Measurements from ENCODE around the gene PDE6A. TPM values are rescaled to one million over a fixed set of nuclear protein-coding genes. Genes with fewer than 3 reads are reported as not detected.
"Not testable (repeated sequence)": the region's sequence is repeated elsewhere in the genome, so short reads cannot be mapped to it uniquely, and the experiment has no call there.

The PDE6A gene
- total RNA-seq, 1 experiment from 2014 or later, result 0.50 TPM

- Histone ChIP-seq H3K9me2 (ENCODE audit: insufficient read depth) (no peaks in the 10 kb centered on the region), H3K4me3 (no peak overlapping the region), H3K4me2 (no peak overlapping the region), H3K27me3 (ENCODE audit: insufficient read depth, low read depth) (no peaks in the 10 kb centered on the region), H2AFZ (peak overlapping the region; percentile 34; the same call in 1 of the 2 replicates), H3K4me1 (replicated peaks; ENCODE audit: insufficient read depth) (peaks cover 8% of the 10 kb centered on the region; the same call in 1 of the 2 replicates), H3K9me3 (ENCODE audit: insufficient read depth, low read depth) (no peaks in the 10 kb centered on the region), H3K36me3 (ENCODE audit: low read depth) (no peaks in the 10 kb centered on the region), H3K79me2 (ENCODE audit: low read depth) (no peaks in the 10 kb centered on the region), H3K27ac (0 out of 2 replicates have a peak overlapping the region, but pooled peaks have one; percentile 22), H3F3A (ENCODE audit: insufficient read depth, low read depth) (peaks cover 2% of the 10 kb centered on the region; the same call in 1 of the 2 replicates), H4K20me1 (ENCODE audit: insufficient read depth) (no peaks in the 10 kb centered on the region)
- DNase-seq, result no peak
- intact Hi-C loops (cut with micrococcal nuclease; ENCODE audit: unreplicated experiment), result no loop called here
- ChIA-PET CTCF (no interaction called here), POLR2A (ENCODE audit: unreplicated experiment) (no interaction called here)
- BruUV-seq (replicated peaks), result no TSS peak
- TF ChIP-seq EZH2 (IDR thresholded peaks at IDR 0.05; ENCODE audit: low read depth) (no peak), CTCF (conservative IDR thresholded peaks at IDR 0.05) (no peak)
These were observed 4.4 kb upstream of the PDE6A start for GRCh38 chr5:149948993-149949392.

- Histone ChIP-seq H3K4me3 (no peak overlapping the region), H4K20me1 (ENCODE audit: insufficient read depth) (no peaks in the 10 kb centered on the region), H3K27me3 (ENCODE audit: insufficient read depth, low read depth) (no peaks in the 10 kb centered on the region), H3K4me1 (replicated peaks; ENCODE audit: insufficient read depth) (peaks cover 13% of the 10 kb centered on the region), H3K9me2 (ENCODE audit: insufficient read depth) (no peaks in the 10 kb centered on the region), H3K79me2 (ENCODE audit: low read depth) (no peaks in the 10 kb centered on the region), H3K27ac (no peak overlapping the region), H3K9me3 (ENCODE audit: insufficient read depth, low read depth) (no peaks in the 10 kb centered on the region), H3K4me2 (no peak overlapping the region), H3K36me3 (ENCODE audit: low read depth) (no peaks in the 10 kb centered on the region), H2AFZ (no peak overlapping the region), H3F3A (ENCODE audit: insufficient read depth, low read depth) (no peaks in the 10 kb centered on the region)
- no peak for TF ChIP-seq CTCF (conservative IDR thresholded peaks at IDR 0.05)
- TF ChIP-seq EZH2 (IDR thresholded peaks at IDR 0.05; ENCODE audit: low read depth), result no peak
- DNase-seq, result no peak
- ChIA-PET POLR2A (ENCODE audit: unreplicated experiment) (interaction anchor here (0.7 kb wide), 1 partner anchor 46 kb away, joined by 5 read pairs; no protein-coding TSS in a partner anchor), CTCF (no interaction called here)
- BruUV-seq (replicated peaks), result no TSS peak
- intact Hi-C loops (cut with micrococcal nuclease; ENCODE audit: unreplicated experiment), result no loop called here
These were observed 1.5 kb upstream of the PDE6A start for GRCh38 chr5:149946118-149946517.

GRCh38 chr5:149943177-149943949 is 1.2 kb downstream of the PDE6A start:
- H3K4me2 ChIP-seq; H3K27ac ChIP-seq; H3K4me3 ChIP-seq; POLR2A ChIA-PET (ENCODE audit: unreplicated experiment); CTCF ChIA-PET; BruUV-seq (replicated peaks); H3K27me3 ChIP-seq (ENCODE audit: insufficient read depth, low read depth); H4K20me1 ChIP-seq (ENCODE audit: insufficient read depth); intact Hi-C loops (cut with micrococcal nuclease; ENCODE audit: unreplicated experiment); H3K79me2 ChIP-seq (ENCODE audit: low read depth); H2AFZ ChIP-seq; H3K9me2 ChIP-seq (ENCODE audit: insufficient read depth); DNase-seq; H3K9me3 ChIP-seq (ENCODE audit: insufficient read depth, low read depth); H3K36me3 ChIP-seq (ENCODE audit: low read depth): not testable (repeated sequence)
- H3K4me1 ChIP-seq (replicated peaks; ENCODE audit: insufficient read depth), result peaks cover 32% of the 10 kb centered on the region
- peaks cover 24% of the 10 kb centered on the region for H3F3A ChIP-seq (ENCODE audit: insufficient read depth, low read depth)

- DNase-seq; H3K4me2 ChIP-seq; POLR2A ChIA-PET (ENCODE audit: unreplicated experiment); H3K79me2 ChIP-seq (ENCODE audit: low read depth); H2AFZ ChIP-seq; H3K36me3 ChIP-seq (ENCODE audit: low read depth); H3K9me3 ChIP-seq (ENCODE audit: insufficient read depth, low read depth); H3K9me2 ChIP-seq (ENCODE audit: insufficient read depth); intact Hi-C loops (cut with micrococcal nuclease; ENCODE audit: unreplicated experiment); BruUV-seq (replicated peaks); H3K27ac ChIP-seq; H4K20me1 ChIP-seq (ENCODE audit: insufficient read depth); H3K27me3 ChIP-seq (ENCODE audit: insufficient read depth, low read depth); CTCF ChIA-PET; H3K4me3 ChIP-seq: not testable (repeated sequence)
- peaks cover 36% of the 10 kb centered on the region for H3K4me1 ChIP-seq (replicated peaks; ENCODE audit: insufficient read depth)
- H3F3A ChIP-seq (ENCODE audit: insufficient read depth, low read depth), result peaks cover 30% of the 10 kb centered on the region
These were observed 1.8 kb downstream of the PDE6A start for GRCh38 chr5:149942741-149943169.
